ENCODE measurements around the gene GH1. TPM values are rescaled to one million over a fixed set of nuclear protein-coding genes. Genes with fewer than 3 reads are reported as not detected.

Gene GH1
- total and polyA plus RNA-seq, 2 of the 13 experiments (the other 11 are each of a cell fraction or from before 2014, with no cell fraction given) = not detected

DNA sequence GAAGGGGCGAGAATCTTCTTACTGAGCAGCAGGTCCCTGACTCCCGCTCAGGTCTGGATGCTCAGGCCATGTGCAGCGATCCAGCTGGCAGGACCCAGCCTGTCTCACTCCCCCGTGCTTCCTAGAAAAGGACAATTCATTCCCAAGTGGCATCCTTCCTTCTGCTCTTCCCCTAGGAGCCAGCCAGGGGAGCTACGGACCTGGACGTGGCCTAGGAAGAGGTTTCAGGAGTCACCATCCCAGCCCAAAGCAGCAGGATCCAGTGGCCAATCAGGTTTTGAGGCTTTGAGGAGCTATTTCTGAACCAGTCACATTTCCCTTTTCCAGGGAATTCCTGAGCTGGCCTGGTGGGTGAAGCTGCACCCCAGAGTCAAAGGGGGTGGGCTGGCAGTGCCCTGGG is 21.2 kb upstream of the GH1 start (continued):
- TF ChIP-seq, protein P1, sequence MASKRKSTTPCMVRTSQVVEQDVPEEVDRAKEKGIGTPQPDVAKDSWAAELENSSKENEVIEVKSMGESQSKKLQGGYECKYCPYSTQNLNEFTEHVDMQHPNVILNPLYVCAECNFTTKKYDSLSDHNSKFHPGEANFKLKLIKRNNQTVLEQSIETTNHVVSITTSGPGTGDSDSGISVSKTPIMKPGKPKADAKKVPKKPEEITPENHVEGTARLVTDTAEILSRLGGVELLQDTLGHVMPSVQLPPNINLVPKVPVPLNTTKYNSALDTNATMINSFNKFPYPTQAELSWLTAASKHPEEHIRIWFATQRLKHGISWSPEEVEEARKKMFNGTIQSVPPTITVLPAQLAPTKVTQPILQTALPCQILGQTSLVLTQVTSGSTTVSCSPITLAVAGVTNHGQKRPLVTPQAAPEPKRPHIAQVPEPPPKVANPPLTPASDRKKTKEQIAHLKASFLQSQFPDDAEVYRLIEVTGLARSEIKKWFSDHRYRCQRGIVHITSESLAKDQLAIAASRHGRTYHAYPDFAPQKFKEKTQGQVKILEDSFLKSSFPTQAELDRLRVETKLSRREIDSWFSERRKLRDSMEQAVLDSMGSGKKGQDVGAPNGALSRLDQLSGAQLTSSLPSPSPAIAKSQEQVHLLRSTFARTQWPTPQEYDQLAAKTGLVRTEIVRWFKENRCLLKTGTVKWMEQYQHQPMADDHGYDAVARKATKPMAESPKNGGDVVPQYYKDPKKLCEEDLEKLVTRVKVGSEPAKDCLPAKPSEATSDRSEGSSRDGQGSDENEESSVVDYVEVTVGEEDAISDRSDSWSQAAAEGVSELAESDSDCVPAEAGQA (IDR thresholded peaks at IDR 0.05; ENCODE audit: low read depth) = no peak
- TF ChIP-seq, protein P1 (CRISPR knock-in tag; IDR thresholded peaks at IDR 0.05; ENCODE audit: borderline replicate concordance) = no peak
- TF ChIP-seq THYN1 (CRISPR knock-in tag; IDR thresholded peaks at IDR 0.05; ENCODE audit: borderline replicate concordance, low read depth) = no peak

DNA sequence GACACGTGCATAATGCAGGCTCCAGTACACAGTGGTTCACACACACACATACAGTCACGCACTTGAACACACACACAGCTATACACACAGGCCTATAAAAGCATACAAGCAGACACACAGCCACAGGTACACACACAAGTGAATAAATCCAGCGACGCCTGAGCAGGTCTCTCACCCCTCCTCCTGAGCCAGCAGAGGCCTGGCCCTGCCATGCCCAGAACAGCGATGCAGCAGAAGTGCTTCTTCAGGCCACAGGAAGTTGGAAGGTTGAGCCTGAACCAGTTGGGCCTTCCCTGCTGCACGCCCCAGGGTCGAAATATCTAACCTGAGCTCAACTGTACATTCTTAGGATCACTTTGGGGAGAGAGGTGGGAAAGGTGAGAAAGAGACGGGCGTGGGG is 20.8 kb upstream of the GH1 start:
- no peak overlapping the region for H3K4me3 ChIP-seq (replicated peaks in 1 of 3; ENCODE audit: insufficient read depth in 1 of 3, low read depth in 2 of 3, low read length in 3 of 3)
- H3K36me3 ChIP-seq (replicated peaks in 1 of 2; ENCODE audit: control insufficient read depth in 1 of 2, insufficient read depth in 2 of 2, low read length in 2 of 2) = no peaks in the 10 kb centered on the region
- ChIA-PET POLR2A (no interaction called here), CTCF (ENCODE audit: low intra/inter-chr PET ratio, low total read pairs) (no interaction called here)
- TF ChIP-seq ZNF331 (CRISPR knock-in tag; IDR thresholded peaks at IDR 0.05) (no peak), THYN1 (CRISPR knock-in tag; IDR thresholded peaks at IDR 0.05; ENCODE audit: borderline replicate concordance, low read depth) (no peak), PRDM4 (CRISPR knock-in tag; IDR thresholded peaks at IDR 0.05; ENCODE audit: borderline replicate concordance) (no peak)
- no peak for FAIRE-seq
- intact Hi-C loops (cut with micrococcal nuclease; ENCODE audit: unreplicated experiment) (no loop called here), in situ Hi-C loops (cut with HindIII; ENCODE audit: extremely low pct_ligation_motif_present, low pct_unique_long_range_greater_than_20kb) (no loop called here)
- no peak; the same call in 2 of the 3 replicates for ATAC-seq
- H4K20me1 ChIP-seq (ENCODE audit: insufficient read depth, low read length) = no peaks in the 10 kb centered on the region
- H2AFZ ChIP-seq (ENCODE audit: low read length) = no peak overlapping the region
- H3K27me3 ChIP-seq (ENCODE audit: control insufficient read depth in 1 of 2, insufficient read depth in 2 of 2, low read length in 2 of 2) = peaks cover under 1 to 45% of the 10 kb centered on the region in 2 experiments; a peak in 3 of 5 replicates
- no peak overlapping the region for H3K27ac ChIP-seq (ENCODE audit: extremely low read length, insufficient read depth, low read length)
- no TSS peak for BruUV-seq (replicated peaks)
- no peaks in the 10 kb centered on the region for H3K4me1 ChIP-seq (ENCODE audit: insufficient read depth, low read length)
- H3K4me2 ChIP-seq (ENCODE audit: low read depth, low read length) = no peak overlapping the region
- no peak for DNase-seq (ENCODE audit: low spot score)
- WGBS (ENCODE audit: low lambda C conversion rate) = 44% methylated on average over 9 of the region's 9 CpGs
- H3K79me2 ChIP-seq (ENCODE audit: insufficient read depth, low read length) = no peaks in the 10 kb centered on the region
- H3K9ac ChIP-seq (ENCODE audit: insufficient read depth, low read depth, low read length) = no peak overlapping the region
- no peaks in the 10 kb centered on the region for H3K9me3 ChIP-seq (ENCODE audit: low read length)

Measured in HepG2 (cell line).